Astrocyte (in vitro differentiated cells and primary cell): ENCODE results near the gene ARHGAP26. TPM values are rescaled to one million over a fixed set of nuclear protein-coding genes. Genes with fewer than 3 reads are reported as not detected.

Source experiments
- DNase-seq: peaks from one replicate; pipeline ENCODE4 v3.0.0-alpha.2; 2010; ENCODE audit warnings: low read depth
- FAIRE-seq: peaks from 2 replicates; lab custom pipeline; 2011; peaks lifted over from hg19 to GRCh38; lab: Jason Lieb, UNC
- H2AFZ ChIP-seq: 2 replicates; pipeline ENCODE4 v1.6.0; 2012; ENCODE audit warnings: low read depth, low read length, inconsistent platforms
- H3K27ac ChIP-seq: 2 replicates; pipeline ENCODE4 v1.5.1; 2011; ENCODE audit warnings: low read depth, low read length, inconsistent platforms
- H3K27me3 ChIP-seq: 2 replicates; pipeline ENCODE4 v1.6.0; 2011; ENCODE audit warnings: low read length, inconsistent platforms; ENCODE audit not compliant: insufficient read depth
- H3K36me3 ChIP-seq: 2 replicates; pipeline ENCODE4 v1.5.1; 2011; ENCODE audit warnings: low read length, inconsistent platforms; ENCODE audit not compliant: insufficient read depth
- H3K4me1 ChIP-seq: 2 replicates; pipeline ENCODE4 v1.5.1; 2011; ENCODE audit warnings: low read length, inconsistent platforms; ENCODE audit not compliant: insufficient read depth
- H3K4me2 ChIP-seq: 2 replicates; pipeline ENCODE4 v1.6.0; 2012; ENCODE audit warnings: low read length, inconsistent platforms
- H3K4me3 ChIP-seq: 2 replicates; pipeline ENCODE4 v1.5.1; 2011; ENCODE audit warnings: low read depth, mild to moderate bottlenecking, low read length, inconsistent platforms; ENCODE audit not compliant: insufficient read depth
- H3K79me2 ChIP-seq: 2 replicates; pipeline ENCODE4 v1.6.0; 2012; ENCODE audit warnings: mild to moderate bottlenecking, low read length, inconsistent platforms; ENCODE audit not compliant: insufficient read depth
- H3K9ac ChIP-seq: 2 replicates; pipeline ENCODE4 v1.6.0; 2012; ENCODE audit warnings: mild to moderate bottlenecking, low read length, inconsistent platforms
- H3K9me3 ChIP-seq: 2 replicates; pipeline ENCODE4 v1.5.1; 2012; ENCODE audit warnings: low read depth, mild to moderate bottlenecking, low read length, inconsistent platforms; ENCODE audit not compliant: insufficient read depth
- H4K20me1 ChIP-seq: 2 replicates; pipeline ENCODE4 v1.6.0; 2012; ENCODE audit warnings: low read length, inconsistent platforms; ENCODE audit not compliant: insufficient read depth
- H3K27ac Mint-ChIP-seq: one replicate; pipeline ENCODE4 v1.8.0; 2021; ENCODE audit warnings: mild to moderate bottlenecking, mixed read lengths; ENCODE audit not compliant: unreplicated experiment
- H3K27me3 Mint-ChIP-seq: one replicate; pipeline ENCODE4 v1.8.0; 2021; ENCODE audit warnings: low read depth, mixed read lengths; ENCODE audit not compliant: unreplicated experiment
- H3K36me3 Mint-ChIP-seq: one replicate; pipeline ENCODE4 v1.8.0; 2021; ENCODE audit warnings: low read depth, mixed read lengths; ENCODE audit not compliant: unreplicated experiment
- H3K4me1 Mint-ChIP-seq: one replicate; pipeline ENCODE4 v1.8.0; 2021; ENCODE audit warnings: low read depth, mixed read lengths; ENCODE audit not compliant: unreplicated experiment
- H3K4me3 Mint-ChIP-seq: one replicate; pipeline ENCODE4 v1.8.0; 2021; ENCODE audit warnings: mild to moderate bottlenecking, moderate library complexity, mixed read lengths; ENCODE audit not compliant: unreplicated experiment
- H3K9me3 Mint-ChIP-seq: one replicate; pipeline ENCODE4 v1.8.0; 2021; ENCODE audit warnings: mild to moderate bottlenecking, mixed read lengths; ENCODE audit not compliant: unreplicated experiment
- CTCF ChIP-seq: IDR thresholded peaks from 2 replicates; pipeline ENCODE4 v1.5.1; 2011; ENCODE audit warnings: low read depth, mild to moderate bottlenecking, inconsistent platforms, low read length, moderate library complexity; ENCODE audit not compliant: insufficient read depth
- EZH2 ChIP-seq: IDR thresholded peaks from 2 replicates; pipeline ENCODE4 v1.6.1; 2012; ENCODE audit warnings: mild to moderate bottlenecking, low read length, inconsistent platforms; ENCODE audit not compliant: insufficient read depth
- total RNA-seq: library from RNA; stranded (reverse); gene quantifications from 2 replicates; pipeline ENCODE4 v1.2.1, GENCODE V29; 2021

The ARHGAP26 gene
- total RNA-seq, 1 donor from 2014 or later: 5.6 TPM

GRCh38 chr5:143145243-143146160 is 375.3 kb downstream of the ARHGAP26 start:
- H3K27me3 ChIP-seq: no peaks in the 10 kb centered on the region
- H4K20me1 ChIP-seq: no peaks in the 10 kb centered on the region
- peaks cover 16% of the 10 kb centered on the region for H3K4me1 Mint-ChIP-seq
- H3K9ac ChIP-seq: no peak overlapping the region
- no peak overlapping the region for H3K27ac Mint-ChIP-seq
- FAIRE-seq: no peak
- H3K79me2 ChIP-seq: no peaks in the 10 kb centered on the region
- H3K4me2 ChIP-seq: no peak overlapping the region
- no peaks in the 10 kb centered on the region for H3K9me3 Mint-ChIP-seq
- no peak for DNase-seq
- H3K36me3 Mint-ChIP-seq: peaks cover 1% of the 10 kb centered on the region
- no peak overlapping the region for H3K27ac ChIP-seq
- no peaks in the 10 kb centered on the region for H3K9me3 ChIP-seq
- H3K4me3 ChIP-seq: no peak overlapping the region
- no peak overlapping the region for H3K4me3 Mint-ChIP-seq
- H2AFZ ChIP-seq: no peak overlapping the region
- no peaks in the 10 kb centered on the region for H3K27me3 Mint-ChIP-seq
- no peaks in the 10 kb centered on the region for H3K36me3 ChIP-seq
- H3K4me1 ChIP-seq: peaks cover 5% of the 10 kb centered on the region
- TF ChIP-seq EZH2: no peak
- TF ChIP-seq CTCF: no peak

DNA sequence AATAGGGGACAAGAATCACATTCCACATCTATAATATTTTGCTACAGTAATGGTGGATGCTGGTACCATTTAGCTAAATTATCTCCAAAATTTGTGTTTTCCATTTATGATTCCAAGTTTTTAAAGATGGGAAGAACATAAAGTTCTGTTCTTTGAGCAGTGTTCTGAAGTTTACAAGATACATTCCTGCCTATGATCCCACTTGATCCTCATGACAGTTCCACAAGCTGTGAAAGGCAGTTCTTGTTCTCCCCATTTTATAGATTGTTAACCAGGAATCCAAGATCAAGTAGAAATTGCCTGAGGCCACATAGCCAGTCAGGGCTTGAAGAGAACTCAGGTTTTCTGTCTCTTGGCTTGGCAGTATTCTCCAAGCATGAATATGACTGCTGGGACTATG is 376.0 kb downstream of the ARHGAP26 start:
- H3K9ac ChIP-seq: no peak overlapping the region
- no peaks in the 10 kb centered on the region for H3K36me3 ChIP-seq
- FAIRE-seq: no peak
- H3K27me3 Mint-ChIP-seq: no peaks in the 10 kb centered on the region
- no peak overlapping the region for H2AFZ ChIP-seq
- H3K27me3 ChIP-seq: no peaks in the 10 kb centered on the region
- H3K4me3 ChIP-seq: no peak overlapping the region
- H3K9me3 ChIP-seq: no peaks in the 10 kb centered on the region
- H3K4me3 Mint-ChIP-seq: no peak overlapping the region
- H3K4me1 ChIP-seq: peaks cover 5% of the 10 kb centered on the region
- DNase-seq: no peak
- H3K27ac Mint-ChIP-seq: no peak overlapping the region
- TF ChIP-seq CTCF (no peak), EZH2 (no peak)
- no peaks in the 10 kb centered on the region for H4K20me1 ChIP-seq
- no peaks in the 10 kb centered on the region for H3K79me2 ChIP-seq
- peaks cover 16% of the 10 kb centered on the region for H3K4me1 Mint-ChIP-seq
- H3K27ac ChIP-seq: no peak overlapping the region
- no peaks in the 10 kb centered on the region for H3K9me3 Mint-ChIP-seq
- H3K36me3 Mint-ChIP-seq: peaks cover 1% of the 10 kb centered on the region
- no peak overlapping the region for H3K4me2 ChIP-seq

DNA sequence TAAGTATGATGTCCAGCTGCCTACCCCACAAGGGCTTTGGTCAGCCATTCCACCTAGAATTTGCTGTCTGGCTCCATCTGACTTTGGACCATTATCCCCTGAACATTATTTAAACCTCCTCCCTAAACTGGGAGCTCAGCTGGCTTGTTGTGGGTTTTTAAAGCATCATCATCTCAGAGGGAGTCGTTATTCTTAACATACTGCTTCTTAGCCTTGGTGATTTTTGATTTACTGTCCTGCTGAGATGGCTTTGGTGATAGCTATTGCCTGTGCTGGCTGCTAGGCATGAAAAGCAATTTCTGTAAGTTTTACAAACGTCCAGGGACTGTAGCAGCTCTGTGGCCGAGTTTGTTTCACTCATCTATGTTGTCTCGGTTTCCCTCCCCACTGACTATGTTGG is 377.2 kb downstream of the ARHGAP26 start:
- Mint-ChIP-seq H3K27me3 (no peaks in the 10 kb centered on the region), H3K36me3 (no peaks in the 10 kb centered on the region), H3K4me1 (peaks cover 13% of the 10 kb centered on the region), H3K9me3 (peaks cover 2% of the 10 kb centered on the region), H3K27ac (no peak overlapping the region), H3K4me3 (no peak overlapping the region)
- no peak overlapping the region for H3K27ac ChIP-seq
- no peak overlapping the region for H3K4me3 ChIP-seq
- H3K27me3 ChIP-seq: no peaks in the 10 kb centered on the region
- H3K9ac ChIP-seq: no peak overlapping the region
- FAIRE-seq (no peak), DNase-seq (no peak)
- H2AFZ ChIP-seq: no peak overlapping the region
- no peaks in the 10 kb centered on the region for H3K36me3 ChIP-seq
- no peaks in the 10 kb centered on the region for H3K9me3 ChIP-seq
- no peak overlapping the region for H3K4me2 ChIP-seq
- TF ChIP-seq CTCF (no peak), EZH2 (no peak)
- peaks cover 5% of the 10 kb centered on the region for H3K4me1 ChIP-seq
- H3K79me2 ChIP-seq: no peaks in the 10 kb centered on the region
- no peaks in the 10 kb centered on the region for H4K20me1 ChIP-seq
